GM19397 (cell line): ENCODE measurements around the gene TAL1.

Source experiments
- ATAC-seq: cut with Tn5 transposase; IDR thresholded peaks from one replicate; pipeline ENCODE4 v1.9.1; 2021; ENCODE audit warnings: mild to moderate bottlenecking, moderate library complexity; ENCODE audit not compliant: unreplicated experiment

Gene TAL1

DNA sequence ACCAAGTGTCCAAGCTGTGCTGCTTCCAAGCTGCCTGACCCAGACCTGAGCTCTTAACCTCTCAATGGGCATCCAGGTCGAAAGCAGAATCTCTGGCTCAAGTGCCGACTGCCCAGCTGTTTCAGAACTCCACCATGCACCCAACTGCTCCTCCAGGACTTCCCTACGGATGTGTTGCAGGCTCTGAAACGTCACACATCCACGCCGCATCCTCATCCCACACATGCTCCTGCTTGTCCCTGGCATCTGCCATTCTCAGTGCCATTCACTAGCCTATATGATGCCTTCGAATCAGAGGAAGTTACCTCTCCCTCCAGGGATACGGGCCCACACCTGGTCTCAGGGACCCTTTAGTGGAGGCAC lies 53.4 kb downstream of the TAL1 start:
- no peak for ATAC-seq

GRCh38 chr1:47178020-47178419 lies 54.0 kb downstream of the TAL1 start:
- ATAC-seq = no peak

DNA sequence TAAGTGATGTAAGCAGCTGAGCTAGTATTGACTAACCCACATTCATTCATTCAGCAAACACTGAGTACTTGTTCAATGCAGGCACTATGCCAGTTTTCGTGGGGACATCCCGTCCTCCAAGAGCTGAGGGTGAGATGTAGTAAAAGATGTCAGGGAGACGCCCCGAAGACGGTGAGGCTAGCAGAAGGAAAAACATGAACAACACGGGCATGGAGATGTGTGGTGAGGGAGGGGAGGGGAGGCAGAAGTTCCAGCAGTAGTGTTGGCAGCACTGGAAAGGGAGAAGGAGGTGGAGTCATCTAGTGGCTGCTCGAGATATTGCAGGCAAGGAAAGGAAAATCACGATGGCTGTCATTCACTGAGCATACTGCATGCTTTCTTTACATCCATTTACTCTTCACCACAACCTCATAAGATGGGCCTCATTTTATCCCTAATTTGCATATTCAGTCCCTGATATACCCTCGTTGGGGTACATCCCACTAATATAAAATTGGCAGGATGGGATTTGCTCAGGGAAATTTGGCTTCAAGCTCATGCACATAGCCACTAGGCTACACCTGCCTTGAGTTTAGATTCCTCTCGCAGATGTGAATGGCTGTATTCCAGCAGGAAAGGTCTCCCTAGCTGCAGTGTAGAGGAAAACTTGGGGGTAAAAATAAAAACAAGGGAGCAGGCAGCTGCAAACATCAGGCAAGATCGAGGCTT lies 56.6 kb downstream of the TAL1 start:
- no peak for ATAC-seq

GRCh38 chr1:47174656-47175020 lies 57.4 kb downstream of the TAL1 start:
- ATAC-seq = no peak

- ATAC-seq = no peak
Observed at GRCh38 chr1:47172782-47173181, 59.2 kb downstream of the TAL1 start.
